ENCODE results near the gene NOS3. TPM values are rescaled to one million over a fixed set of nuclear protein-coding genes. Genes with fewer than 3 reads are reported as not detected.

Gene NOS3
- total and polyA plus RNA-seq, 9 of the 15 experiments (the other 6 are each of a cell fraction or from before 2014, with no cell fraction given) = 1.1 to 121 (median 23.6) TPM

DNA sequence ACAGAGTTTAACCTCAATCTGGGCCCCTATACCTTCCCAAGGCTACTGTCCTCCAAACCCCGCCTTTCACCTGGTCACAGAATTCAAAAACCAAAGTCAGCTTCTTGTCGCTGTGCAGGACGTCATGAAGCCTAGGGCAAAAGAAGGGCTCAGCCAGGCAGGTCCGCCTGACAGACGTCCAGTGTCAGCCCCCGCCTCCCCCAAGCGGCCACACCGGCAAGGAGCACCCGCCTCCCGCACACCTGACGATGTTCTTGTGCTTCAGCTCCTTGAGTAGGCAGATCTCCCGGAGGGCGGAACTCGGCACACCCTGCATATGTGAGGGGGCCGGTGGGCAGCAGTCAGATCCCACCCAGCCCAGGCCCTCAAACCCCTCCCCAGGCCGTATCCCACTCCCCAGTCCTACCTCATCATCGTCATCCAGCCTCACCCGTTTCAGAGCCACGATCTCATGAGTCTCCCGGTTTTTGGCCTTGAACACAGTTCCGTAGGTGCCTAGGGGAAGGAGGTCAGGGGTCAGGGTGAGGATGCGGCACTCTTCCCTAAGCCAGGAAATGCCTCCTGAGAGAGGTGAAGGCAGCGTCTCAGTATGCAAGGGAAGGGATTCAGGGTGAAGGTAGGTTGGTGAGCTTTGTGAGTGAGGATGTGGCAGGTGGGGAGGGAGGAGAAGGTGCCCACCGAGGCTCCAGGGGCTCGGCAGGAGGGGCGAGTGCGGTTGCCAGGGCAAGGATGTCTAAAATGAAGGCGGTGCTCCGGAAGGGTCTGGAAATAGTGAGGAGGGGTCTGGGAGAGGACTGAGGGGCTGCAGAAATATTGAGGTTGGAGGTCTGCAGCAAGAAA, 66.1 kb downstream of the NOS3 start (continued):
- TF ChIP-seq ARNT (IDR thresholded peaks at IDR 0.05) (peak in 1 of 2 experiments; percentile 8; a peak in 1 of 4 replicates), CCAR2 (IDR thresholded peaks at IDR 0.05; ENCODE audit: low read depth, low read length) (0 out of 2 replicates have a peak, but pooled peaks have one; percentile 33), NFYB (IDR thresholded peaks at IDR 0.05; ENCODE audit: extremely low read depth, insufficient read length) (no peak), MIER1 (IDR thresholded peaks at IDR 0.05; ENCODE audit: low read depth) (0 out of 2 replicates have a peak, but pooled peaks have one; percentile 58), ZNF263 (CRISPR knock-in tag; IDR thresholded peaks at IDR 0.05; ENCODE audit: borderline replicate concordance) (peak; percentile 60; the same call in 1 of the 2 replicates), HDAC3 (IDR thresholded peaks at IDR 0.05; ENCODE audit: borderline replicate concordance, partially characterized antibody) (no peak), HNRNPL (IDR thresholded peaks at IDR 0.05; ENCODE audit: low read depth, low read length) (no peak), ZNF140 (CRISPR knock-in tag; IDR thresholded peaks at IDR 0.05) (no peak)
- TF ChIP-seq, protein P1, sequence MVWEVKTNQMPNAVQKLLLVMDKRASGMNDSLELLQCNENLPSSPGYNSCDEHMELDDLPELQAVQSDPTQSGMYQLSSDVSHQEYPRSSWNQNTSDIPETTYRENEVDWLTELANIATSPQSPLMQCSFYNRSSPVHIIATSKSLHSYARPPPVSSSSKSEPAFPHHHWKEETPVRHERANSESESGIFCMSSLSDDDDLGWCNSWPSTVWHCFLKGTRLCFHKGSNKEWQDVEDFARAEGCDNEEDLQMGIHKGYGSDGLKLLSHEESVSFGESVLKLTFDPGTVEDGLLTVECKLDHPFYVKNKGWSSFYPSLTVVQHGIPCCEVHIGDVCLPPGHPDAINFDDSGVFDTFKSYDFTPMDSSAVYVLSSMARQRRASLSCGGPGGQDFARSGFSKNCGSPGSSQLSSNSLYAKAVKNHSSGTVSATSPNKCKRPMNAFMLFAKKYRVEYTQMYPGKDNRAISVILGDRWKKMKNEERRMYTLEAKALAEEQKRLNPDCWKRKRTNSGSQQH (CRISPR knock-in tag; IDR thresholded peaks at IDR 0.05) = 0 out of 2 replicates have a peak, but pooled peaks have one; percentile 30
- TF ChIP-seq, protein P2, sequence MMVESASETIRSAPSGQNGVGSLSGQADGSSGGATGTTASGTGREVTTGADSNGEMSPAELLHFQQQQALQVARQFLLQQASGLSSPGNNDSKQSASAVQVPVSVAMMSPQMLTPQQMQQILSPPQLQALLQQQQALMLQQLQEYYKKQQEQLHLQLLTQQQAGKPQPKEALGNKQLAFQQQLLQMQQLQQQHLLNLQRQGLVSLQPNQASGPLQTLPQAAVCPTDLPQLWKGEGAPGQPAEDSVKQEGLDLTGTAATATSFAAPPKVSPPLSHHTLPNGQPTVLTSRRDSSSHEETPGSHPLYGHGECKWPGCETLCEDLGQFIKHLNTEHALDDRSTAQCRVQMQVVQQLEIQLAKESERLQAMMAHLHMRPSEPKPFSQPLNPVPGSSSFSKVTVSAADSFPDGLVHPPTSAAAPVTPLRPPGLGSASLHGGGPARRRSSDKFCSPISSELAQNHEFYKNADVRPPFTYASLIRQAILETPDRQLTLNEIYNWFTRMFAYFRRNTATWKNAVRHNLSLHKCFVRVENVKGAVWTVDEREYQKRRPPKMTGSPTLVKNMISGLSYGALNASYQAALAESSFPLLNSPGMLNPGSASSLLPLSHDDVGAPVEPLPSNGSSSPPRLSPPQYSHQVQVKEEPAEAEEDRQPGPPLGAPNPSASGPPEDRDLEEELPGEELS (CRISPR knock-in tag; IDR thresholded peaks at IDR 0.05; ENCODE audit: borderline replicate concordance) = peak; percentile 71; the same call in 1 of the 2 replicates
- TF ChIP-seq, protein P3, sequence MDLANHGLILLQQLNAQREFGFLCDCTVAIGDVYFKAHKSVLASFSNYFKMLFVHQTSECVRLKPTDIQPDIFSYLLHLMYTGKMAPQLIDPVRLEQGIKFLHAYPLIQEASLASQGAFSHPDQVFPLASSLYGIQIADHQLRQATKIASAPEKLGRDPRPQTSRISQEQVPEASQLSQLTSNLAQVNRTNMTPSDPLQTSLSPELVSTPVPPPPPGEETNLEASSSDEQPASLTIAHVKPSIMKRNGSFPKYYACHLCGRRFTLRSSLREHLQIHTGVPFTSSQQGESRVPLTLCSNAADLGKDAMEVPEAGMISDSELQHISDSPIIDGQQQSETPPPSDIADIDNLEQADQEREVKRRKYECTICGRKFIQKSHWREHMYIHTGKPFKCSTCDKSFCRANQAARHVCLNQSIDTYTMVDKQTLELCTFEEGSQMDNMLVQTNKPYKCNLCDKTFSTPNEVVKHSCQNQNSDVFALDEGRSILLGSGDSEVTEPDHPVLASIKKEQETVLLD (IDR thresholded peaks at IDR 0.05) = peak; percentile 13; the same call in 1 of the 2 replicates
- TF ChIP-seq, protein P4, sequence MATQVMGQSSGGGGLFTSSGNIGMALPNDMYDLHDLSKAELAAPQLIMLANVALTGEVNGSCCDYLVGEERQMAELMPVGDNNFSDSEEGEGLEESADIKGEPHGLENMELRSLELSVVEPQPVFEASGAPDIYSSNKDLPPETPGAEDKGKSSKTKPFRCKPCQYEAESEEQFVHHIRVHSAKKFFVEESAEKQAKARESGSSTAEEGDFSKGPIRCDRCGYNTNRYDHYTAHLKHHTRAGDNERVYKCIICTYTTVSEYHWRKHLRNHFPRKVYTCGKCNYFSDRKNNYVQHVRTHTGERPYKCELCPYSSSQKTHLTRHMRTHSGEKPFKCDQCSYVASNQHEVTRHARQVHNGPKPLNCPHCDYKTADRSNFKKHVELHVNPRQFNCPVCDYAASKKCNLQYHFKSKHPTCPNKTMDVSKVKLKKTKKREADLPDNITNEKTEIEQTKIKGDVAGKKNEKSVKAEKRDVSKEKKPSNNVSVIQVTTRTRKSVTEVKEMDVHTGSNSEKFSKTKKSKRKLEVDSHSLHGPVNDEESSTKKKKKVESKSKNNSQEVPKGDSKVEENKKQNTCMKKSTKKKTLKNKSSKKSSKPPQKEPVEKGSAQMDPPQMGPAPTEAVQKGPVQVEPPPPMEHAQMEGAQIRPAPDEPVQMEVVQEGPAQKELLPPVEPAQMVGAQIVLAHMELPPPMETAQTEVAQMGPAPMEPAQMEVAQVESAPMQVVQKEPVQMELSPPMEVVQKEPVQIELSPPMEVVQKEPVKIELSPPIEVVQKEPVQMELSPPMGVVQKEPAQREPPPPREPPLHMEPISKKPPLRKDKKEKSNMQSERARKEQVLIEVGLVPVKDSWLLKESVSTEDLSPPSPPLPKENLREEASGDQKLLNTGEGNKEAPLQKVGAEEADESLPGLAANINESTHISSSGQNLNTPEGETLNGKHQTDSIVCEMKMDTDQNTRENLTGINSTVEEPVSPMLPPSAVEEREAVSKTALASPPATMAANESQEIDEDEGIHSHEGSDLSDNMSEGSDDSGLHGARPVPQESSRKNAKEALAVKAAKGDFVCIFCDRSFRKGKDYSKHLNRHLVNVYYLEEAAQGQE (IDR thresholded peaks at IDR 0.05; ENCODE audit: borderline replicate concordance) = peak; percentile 14; the same call in 1 of the 2 replicates
- TF ChIP-seq, protein P4 (CRISPR knock-in tag; IDR thresholded peaks at IDR 0.05; ENCODE audit: low read depth) = no peak

Data from K562 (cell line).